Activated B cell treated with CpG ODN at 0.5 μM for 24 hours (primary cell): ENCODE results near the gene TLE2. TPM values are rescaled to one million over a fixed set of nuclear protein-coding genes. Genes with fewer than 3 reads are reported as not detected.

ENCODE experiments used
- ATAC-seq: fragments of 200-7000 bp; cut with Tn5 transposase; one replicate; pipeline ENCODE4 v1.10.0; 2021; ENCODE audit warnings: low read depth, mild to moderate bottlenecking, moderate library complexity
- CTCF ChIA-PET: fragments of 350-600 bp; sonication (Branson Sonifier 250); formaldehyde crosslinking; loops from one replicate; lab custom pipeline; 2021; ENCODE audit warnings: antibody characterized with exemption; lab: Charles Lee
- POLR2A ChIA-PET: fragments of 350-600 bp; sonication (Branson Sonifier 250); formaldehyde crosslinking; loops from one replicate; lab custom pipeline; 2021; ENCODE audit warnings: antibody characterized with exemption; lab: Charles Lee
- DNase-seq: peaks from one replicate; pipeline ENCODE4 v3.0.0; 2022
- H3K27ac Mint-ChIP-seq: one replicate; pipeline ENCODE4 v1.8.0; 2020; ENCODE audit warnings: mixed read lengths
- H3K27me3 Mint-ChIP-seq: one replicate; pipeline ENCODE4 v1.8.0; 2021; ENCODE audit warnings: mixed read lengths
- H3K36me3 Mint-ChIP-seq: one replicate; pipeline ENCODE4 v1.8.0; 2021; ENCODE audit warnings: low read depth, mixed read lengths
- H3K4me1 Mint-ChIP-seq: one replicate; pipeline ENCODE4 v1.8.0; 2021; ENCODE audit warnings: mixed read lengths
- H3K4me3 Mint-ChIP-seq: one replicate; pipeline ENCODE4 v1.8.0; 2020; ENCODE audit warnings: mild to moderate bottlenecking, mixed read lengths
- H3K9me3 Mint-ChIP-seq: one replicate; pipeline ENCODE4 v1.8.0; 2020; ENCODE audit warnings: mixed read lengths
- CTCF ChIP-seq: fragments of 200-600 bp; IDR thresholded peaks from one replicate; pipeline ENCODE4 v1.8.0; 2022; ENCODE audit warnings: antibody characterized with exemption, mild to moderate bottlenecking
- intact Hi-C: fragments of 100-400 bp; cut with micrococcal nuclease; formaldehyde crosslinking; loops from one replicate; pipeline ENCODE4 v1.15.1; 2024
- total RNA-seq: library from RNA; stranded (reverse); gene quantifications from 2 replicates; pipeline ENCODE4 v1.2.3, GENCODE V29; 2022

TLE2 gene
- total RNA-seq, 1 donor from 2014 or later = 0.58 TPM

- DNase-seq = peak; percentile 99
- peak; percentile 93 for ATAC-seq
- TF ChIP-seq CTCF = no peak
- peak overlapping the region; percentile 98 for H3K27ac Mint-ChIP-seq
- H3K4me3 Mint-ChIP-seq = peak overlapping the region; percentile 98
- ChIA-PET CTCF (interaction anchor here (0.5 to 3.4 kb wide), 17 partner anchors 10 to 1121 kb away, joined by 3 to 41 read pairs (median 3); partner anchors contain the start of gene TLE6), POLR2A (interaction anchor here (0.6 to 2.4 kb wide), 27 partner anchors 9 to 1681 kb away, joined by 3 to 25 read pairs (median 5); partner anchors contain the start of genes CIRBP, NCLN, SGTA and TLE5)
- H3K9me3 Mint-ChIP-seq = no peaks in the 10 kb centered on the region
- peaks cover 11% of the 10 kb centered on the region for H3K36me3 Mint-ChIP-seq
- no peaks in the 10 kb centered on the region for H3K27me3 Mint-ChIP-seq
- intact Hi-C loops = loop anchor here (1.0 to 10.0 kb wide), 12 partner anchors 27 to 554 kb away; partner anchors contain the start of genes DOHH, FZR1, NCLN and SGTA
- H3K4me1 Mint-ChIP-seq = peaks cover 20% of the 10 kb centered on the region
Observed at GRCh38 chr19:2950286-2951124, 78.6 kb downstream of the TLE2 start.

GRCh38 chr19:2949939-2950285 is 79.2 kb downstream of the TLE2 start:
- intact Hi-C loops = loop anchor here (1.0 to 10.0 kb wide), 11 partner anchors 27 to 1687 kb away; partner anchors contain the start of genes DOHH, FZR1, NCLN and SGTA
- DNase-seq (no peak), ATAC-seq (peak; percentile 2)
- peak overlapping the region; percentile 98 for H3K4me3 Mint-ChIP-seq
- peaks cover 26% of the 10 kb centered on the region for H3K4me1 Mint-ChIP-seq
- ChIA-PET POLR2A (interaction anchor here (0.6 to 2.4 kb wide), 14 partner anchors 10 to 1681 kb away, joined by 3 to 25 read pairs (median 8); partner anchors contain the start of genes CIRBP, NCLN, SGTA and TLE6), CTCF (interaction anchor here (0.5 to 3.4 kb wide), 14 partner anchors 9 to 1121 kb away, joined by 3 to 41 read pairs (median 3); partner anchors contain the start of gene TLE6)
- no peaks in the 10 kb centered on the region for H3K27me3 Mint-ChIP-seq
- TF ChIP-seq CTCF = no peak
- no peaks in the 10 kb centered on the region for H3K9me3 Mint-ChIP-seq
- H3K27ac Mint-ChIP-seq = peak overlapping the region; percentile 98
- H3K36me3 Mint-ChIP-seq = peaks cover 13% of the 10 kb centered on the region

Other genes starting within 250 kb of the TLE2 start
- 45.6 and 47.3 TPM in 2 replicates for gene SGTA, start 246.0 kb downstream of the TLE2 start, total RNA-seq
- gene THOP1, start 243.8 kb downstream of the TLE2 start, total RNA-seq = 101 and 104 TPM in 2 replicates
- gene ZNF554, start 209.4 kb downstream of the TLE2 start, total RNA-seq = 2.7 and 3.1 TPM in 2 replicates
- 7.4 and 8.4 TPM in 2 replicates for gene ZNF555, start 187.8 kb downstream of the TLE2 start, total RNA-seq
- gene ZNF556, start 161.9 kb downstream of the TLE2 start, total RNA-seq = not detected in 2 replicates
- 4.6 and 5.3 TPM in 2 replicates for gene ZNF57, start 128.4 kb downstream of the TLE2 start, total RNA-seq
- 5.2 and 6.7 TPM in 2 replicates for gene ZNF77, start 84.3 kb downstream of the TLE2 start, total RNA-seq
- gene TLE6, start 51.7 kb downstream of the TLE2 start, total RNA-seq = 0.42 and 0.93 TPM in 2 replicates
- 323 TPM in 2 replicates for gene TLE5, start 33.2 kb upstream of the TLE2 start, total RNA-seq
- 3.1 and 3.9 TPM in 2 replicates for gene GNA11, start 65.1 kb upstream of the TLE2 start, total RNA-seq
- 0.80 and 1.3 TPM in 2 replicates for gene GNA15, start 106.8 kb upstream of the TLE2 start, total RNA-seq
- 27.3 and 29.7 TPM in 2 replicates for gene S1PR4, start 149.5 kb upstream of the TLE2 start, total RNA-seq
- gene NCLN, start 156.7 kb upstream of the TLE2 start, total RNA-seq = 61.1 and 64.8 TPM in 2 replicates
- gene CELF5, start 195.4 kb upstream of the TLE2 start, total RNA-seq = not detected in 2 replicates